GM19397 (cell line): ENCODE data around the gene SYCP2L.
"Not testable (repeated sequence)": the region's sequence is repeated elsewhere in the genome, so short reads cannot be mapped to it uniquely, and the experiment has no call there.

Experiments used
- ATAC-seq: cut with Tn5 transposase; IDR thresholded peaks from one replicate; pipeline ENCODE4 v1.9.1; 2021; ENCODE audit warnings: mild to moderate bottlenecking, moderate library complexity; ENCODE audit not compliant: unreplicated experiment

Gene SYCP2L

GRCh38 chr6:10886691-10887502 lies at the start of gene SYCP2L:
Gene SYCP2L (plus strand): TSS chr6:10887052. CDS start chr6:10887127, 75 bp downstream.
- ATAC-seq = peak; percentile 75

GRCh38 chr6:10837622-10837994 lies 49.2 kb upstream of the SYCP2L start:
- no peak for ATAC-seq

DNA sequence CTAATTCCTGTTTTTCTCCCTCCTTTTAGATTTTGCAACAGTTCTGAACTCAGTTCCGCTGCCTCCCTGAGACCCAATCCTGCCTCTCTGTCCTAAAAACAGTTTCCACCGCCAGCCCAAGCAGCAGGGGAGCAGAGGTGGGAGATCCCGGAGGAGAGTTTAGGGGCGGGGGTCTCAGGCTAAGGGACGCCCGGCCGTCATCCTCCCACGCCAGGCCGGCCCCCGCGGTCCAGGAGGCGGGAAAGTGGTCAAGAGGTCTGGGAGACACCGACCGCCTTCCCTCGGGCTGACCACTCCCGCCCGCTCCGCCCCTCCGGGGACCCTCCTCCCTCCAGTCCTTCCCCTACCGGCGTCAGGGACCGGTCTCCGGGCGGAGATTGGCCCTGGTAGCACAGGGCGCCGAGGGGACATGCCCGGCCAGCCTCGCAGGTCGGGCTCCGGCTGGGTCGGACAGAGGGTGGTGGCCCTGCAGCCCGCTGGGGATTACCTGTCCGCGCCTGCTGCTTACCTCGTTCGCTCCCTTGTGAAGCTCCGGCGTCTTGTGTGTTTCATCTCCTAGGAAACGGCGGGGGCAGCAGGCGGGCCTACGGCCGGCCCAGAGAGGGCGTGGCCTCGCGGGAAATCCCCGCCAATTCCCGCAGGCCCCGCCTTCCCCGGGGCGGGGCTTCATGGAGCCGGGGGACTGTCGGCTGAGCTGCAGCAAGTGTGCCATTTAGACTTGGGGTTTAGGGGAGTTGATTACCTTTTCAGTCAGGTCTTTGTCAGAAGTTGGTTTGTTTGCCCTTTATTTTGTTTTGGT lies 48.7 kb upstream of the SYCP2L start, which contains the start of gene MAK:
TSS of gene MAK (minus strand) at position 545 of the 799 bp plus-strand sequence. CDS start 7,891 bp downstream, outside the sequence.
- peak; percentile 80 for ATAC-seq

GRCh38 chr6:10838794-10839333 lies 48.0 kb upstream of the SYCP2L start:
- peak; percentile 56 for ATAC-seq

DNA sequence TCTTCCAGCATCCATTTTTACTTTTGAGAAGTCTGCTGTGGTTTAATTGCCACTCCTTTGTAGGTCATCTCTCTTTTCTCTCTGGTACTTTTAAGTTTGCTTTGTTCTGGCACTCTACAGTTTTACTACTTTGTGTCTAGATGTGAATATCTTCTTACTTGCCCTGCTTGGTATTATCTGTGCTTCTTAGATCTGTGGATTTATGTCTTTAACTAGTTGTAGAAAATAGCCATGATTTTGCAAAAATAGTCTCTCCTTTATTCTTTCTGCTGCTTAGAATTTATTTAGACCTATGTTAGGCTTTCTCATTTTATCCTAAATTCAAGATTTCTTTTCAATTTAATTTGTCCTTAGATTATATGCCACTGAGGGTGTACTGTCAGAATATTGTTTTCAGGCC lies 43.3 kb upstream of the SYCP2L start:
- no peak for ATAC-seq

DNA sequence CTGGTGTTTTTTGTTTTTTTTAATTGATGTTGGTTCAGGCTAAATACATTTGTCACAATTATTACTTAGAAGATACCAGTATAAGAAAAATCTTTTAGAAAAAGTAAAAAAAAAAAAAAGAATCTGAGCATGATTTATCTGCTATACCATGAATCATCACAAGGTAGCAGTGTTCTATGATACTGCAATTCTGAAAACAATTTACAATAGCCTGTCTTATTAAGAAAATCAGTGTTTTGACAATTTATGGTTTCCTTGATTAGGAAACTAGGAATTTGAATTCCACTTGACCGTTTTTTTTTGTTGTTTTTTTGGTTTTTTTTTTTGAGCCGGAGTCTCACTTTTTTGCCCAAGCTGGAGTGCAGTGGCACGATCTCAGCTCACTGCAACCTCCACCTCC lies 39.2 kb upstream of the SYCP2L start:
- no peak for ATAC-seq

DNA sequence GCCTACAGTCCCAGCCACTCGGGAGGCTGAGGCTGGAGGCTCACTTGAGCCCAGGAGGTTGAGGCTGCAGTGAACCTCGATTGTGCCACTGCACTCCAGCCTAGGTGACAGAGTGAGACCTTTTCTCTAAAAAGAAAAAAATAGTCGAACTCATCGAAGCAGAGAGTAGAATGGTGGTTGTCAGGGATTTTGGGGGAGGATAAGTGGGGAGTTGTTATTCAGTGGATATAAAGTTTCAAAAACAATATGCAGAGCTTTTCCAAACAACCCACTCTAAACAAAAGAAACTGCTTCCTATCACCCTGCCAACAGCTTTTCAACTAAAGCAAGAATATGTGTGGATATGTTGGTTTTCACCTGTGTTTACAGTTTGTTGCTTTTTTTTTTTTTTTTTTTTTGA lies 37.0 kb upstream of the SYCP2L start:
- ATAC-seq = no peak

DNA sequence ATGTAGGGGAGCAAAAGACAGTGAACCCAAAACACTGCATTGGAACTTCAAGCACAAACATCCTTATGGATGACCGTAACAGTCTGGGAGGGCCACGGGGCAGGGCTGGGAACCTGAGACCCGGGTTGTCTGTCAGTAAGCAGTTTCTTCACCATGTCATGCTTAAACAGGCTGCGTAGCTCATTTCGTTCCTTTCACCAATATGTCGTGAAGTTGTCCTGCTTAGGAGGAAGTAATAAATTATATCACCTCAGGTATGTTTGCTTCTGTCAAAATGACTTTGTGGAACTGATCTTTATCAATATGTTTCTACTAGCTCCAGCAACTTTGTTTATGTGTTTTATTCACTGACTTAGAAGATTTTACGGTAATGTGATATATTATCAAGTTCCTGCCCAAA lies 36.1 kb upstream of the SYCP2L start:
- no peak for ATAC-seq

DNA sequence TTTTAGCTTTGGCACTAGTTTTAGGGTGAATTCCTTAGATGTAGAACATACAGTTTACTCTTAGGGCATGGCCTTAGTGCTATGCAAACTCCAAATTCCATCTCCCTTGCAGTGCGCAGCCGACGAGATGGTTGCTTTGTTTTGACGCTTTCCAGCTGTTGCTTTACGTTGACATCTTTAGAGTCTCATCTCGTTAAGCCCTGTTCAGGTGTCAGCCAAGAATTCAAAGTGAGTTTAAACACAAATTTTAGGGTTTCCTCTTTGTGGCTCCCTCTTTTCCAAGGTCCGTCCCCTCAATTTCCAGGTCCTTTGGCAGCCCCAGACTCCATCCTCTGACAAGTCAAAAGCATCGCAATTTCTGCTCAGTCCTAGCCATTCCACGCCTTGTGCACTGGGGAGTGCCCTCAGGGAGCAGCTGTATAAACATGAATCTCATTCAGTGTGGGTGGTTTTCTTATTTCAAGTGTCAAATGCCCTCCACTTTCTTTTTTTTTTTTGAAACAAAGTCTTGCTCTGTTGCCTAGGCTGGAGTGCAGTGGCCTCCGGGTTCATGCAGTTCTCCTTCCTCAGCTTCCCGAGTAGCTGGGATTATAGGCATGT lies 34.4 kb upstream of the SYCP2L start:
- no peak for ATAC-seq

DNA sequence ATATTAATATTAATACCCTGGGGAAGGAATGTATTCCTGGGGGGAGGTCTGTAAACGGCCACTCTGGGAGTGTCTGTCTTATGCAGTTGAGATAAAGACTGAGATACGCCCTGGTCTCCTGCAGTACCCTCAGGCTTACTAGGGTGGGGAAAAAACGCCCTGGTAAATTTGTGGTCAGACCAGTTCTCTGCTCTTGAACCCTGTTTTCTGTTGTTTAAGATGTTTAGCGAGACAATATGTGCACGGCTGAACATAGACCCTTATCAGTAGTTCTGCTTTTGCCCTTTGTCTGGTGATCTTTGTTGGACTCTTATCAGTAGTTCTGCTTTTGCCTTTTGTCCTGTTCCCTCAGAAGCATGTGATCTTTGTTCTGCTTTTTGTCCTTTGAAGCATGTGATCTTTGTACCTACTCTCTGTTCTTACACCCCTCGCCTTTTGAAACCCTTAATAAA lies 33.0 kb upstream of the SYCP2L start:
- ATAC-seq = not testable (repeated sequence)

DNA sequence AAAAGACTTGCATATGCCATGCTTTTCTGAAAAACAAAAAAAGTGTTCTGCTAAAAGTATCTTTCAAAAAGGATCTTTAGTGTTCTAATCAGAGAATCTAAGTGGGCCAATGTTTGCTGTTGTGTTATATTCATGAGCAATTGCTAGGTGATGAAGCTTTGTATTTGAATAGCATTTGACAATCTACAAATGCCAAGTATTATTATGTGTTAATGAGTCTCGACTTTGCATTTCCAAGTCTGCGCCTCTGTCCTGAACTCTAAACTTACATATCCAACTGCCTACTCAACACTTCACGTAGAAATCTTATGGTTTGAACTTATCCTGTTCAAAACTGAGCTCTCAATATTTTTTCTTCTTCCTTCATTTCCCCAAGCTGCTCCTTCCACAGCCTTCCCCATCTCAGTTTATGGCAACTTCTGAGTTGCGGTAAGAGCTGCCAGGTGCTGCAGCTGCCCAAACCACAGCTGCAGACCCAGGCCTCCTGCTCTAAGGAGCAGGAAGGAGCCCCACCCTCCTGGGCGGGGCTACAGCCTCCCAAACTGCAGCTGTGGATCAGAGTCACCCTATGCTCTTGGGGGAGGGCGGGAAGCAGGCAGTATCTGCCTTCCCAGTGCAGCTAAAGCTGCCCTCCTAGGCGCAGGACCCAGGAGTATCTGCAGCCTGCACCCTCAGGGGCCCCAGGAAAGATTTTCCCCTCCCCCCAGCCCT lies 31.8 kb upstream of the SYCP2L start:
- no peak for ATAC-seq

DNA sequence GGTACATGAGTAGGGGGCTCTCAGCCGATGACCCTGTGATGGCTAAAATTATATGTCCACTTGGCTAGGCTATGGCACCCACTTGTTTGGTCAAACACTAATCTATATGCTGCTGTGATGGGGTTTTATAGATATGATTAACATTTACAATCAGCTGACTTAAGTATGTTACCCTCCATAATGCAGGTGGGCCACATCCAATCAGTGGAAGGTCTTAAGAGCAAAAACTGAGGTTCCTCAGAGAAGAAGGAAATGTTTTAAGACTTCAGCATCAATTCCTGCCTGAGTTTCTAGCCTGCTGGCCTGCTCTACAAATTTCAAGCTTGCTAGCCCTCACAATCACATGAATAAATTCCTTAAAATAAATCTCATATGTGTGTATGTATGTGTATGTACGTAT lies 29.6 kb upstream of the SYCP2L start:
- ATAC-seq = no peak

DNA sequence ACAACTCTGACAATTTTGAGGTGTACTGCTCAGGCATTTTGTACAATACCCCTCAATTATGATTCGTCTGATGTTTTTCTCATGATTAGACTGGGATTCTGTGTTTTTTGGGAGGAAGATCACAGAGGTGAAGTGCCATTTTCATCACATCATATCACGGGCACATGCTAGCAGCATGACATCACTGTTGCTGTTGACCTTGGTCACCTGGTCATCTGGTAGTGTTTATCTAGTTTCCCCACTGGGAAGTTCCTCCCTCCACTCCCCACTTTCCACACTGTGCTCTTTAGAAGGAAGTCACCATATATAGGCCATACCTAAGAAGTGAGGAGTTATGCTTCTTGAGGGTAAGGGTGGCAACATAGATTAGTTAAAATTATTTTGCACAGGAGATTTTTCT lies 25.8 kb upstream of the SYCP2L start:
- ATAC-seq = no peak

GRCh38 chr6:10862361-10862760 lies 24.5 kb upstream of the SYCP2L start:
- ATAC-seq = no peak

GRCh38 chr6:10863031-10863430 lies 23.8 kb upstream of the SYCP2L start:
- ATAC-seq = not testable (repeated sequence)

GRCh38 chr6:10866709-10867108 lies 20.1 kb upstream of the SYCP2L start:
- not testable (repeated sequence) for ATAC-seq

DNA sequence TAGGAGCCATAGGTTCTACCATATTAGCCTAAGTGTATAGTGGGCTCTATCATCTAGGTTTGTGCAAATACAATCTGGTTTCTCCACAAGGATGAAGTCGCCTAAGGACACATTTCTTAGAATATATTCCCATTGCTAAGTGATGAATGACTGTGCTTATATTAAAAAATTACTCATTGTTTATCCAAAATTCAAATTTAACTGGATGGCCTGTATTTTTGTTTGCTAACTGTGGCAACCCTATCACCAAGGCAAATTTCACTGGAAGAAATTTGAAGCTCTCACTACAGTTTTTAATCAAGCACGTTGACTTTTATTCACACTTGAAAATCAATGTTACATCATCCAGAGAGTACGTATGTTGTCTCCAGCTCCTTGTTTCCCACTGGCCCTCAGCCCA lies 18.9 kb upstream of the SYCP2L start:
- no peak for ATAC-seq

GRCh38 chr6:10873374-10873773 lies 13.5 kb upstream of the SYCP2L start:
- ATAC-seq = no peak

DNA sequence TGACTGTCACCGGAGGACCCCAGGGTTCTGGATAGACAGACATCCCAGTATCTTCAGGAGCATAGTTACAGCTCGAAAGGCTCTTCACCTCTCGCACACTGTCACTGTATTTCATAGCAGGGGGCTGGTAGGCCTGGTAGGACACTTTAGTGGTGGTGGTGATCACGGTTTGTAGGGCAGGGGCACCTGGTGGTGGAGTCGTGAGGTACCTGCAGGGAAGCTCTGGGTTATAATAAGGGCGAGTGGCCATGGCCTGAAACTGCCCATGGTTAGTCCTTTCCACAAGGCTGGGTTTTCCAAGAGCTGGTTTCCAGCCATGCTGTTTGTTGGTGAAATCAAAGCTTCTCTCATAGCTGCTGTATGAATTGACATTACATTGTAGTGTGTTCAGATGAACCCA lies 12.6 kb upstream of the SYCP2L start:
- no peak for ATAC-seq

DNA sequence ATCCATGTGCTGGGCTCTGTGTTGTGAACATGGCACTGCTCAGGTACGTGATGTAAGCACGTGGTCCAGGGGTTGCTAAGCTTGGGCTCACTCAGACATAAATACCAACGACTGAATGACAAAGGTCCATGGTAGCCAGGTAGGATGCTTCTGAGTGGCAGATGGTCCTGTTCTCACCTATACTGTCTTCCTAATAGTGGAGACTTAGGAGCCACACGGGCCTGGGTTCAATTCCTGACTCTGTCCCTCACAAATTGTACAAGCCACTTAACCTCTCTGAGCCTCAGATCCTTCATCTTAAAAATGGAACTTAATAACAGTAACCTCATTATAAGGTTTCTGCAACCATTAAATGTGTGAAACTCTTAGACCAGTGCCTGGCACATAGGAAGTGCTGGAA lies 11.8 kb upstream of the SYCP2L start:
- ATAC-seq = no peak

DNA sequence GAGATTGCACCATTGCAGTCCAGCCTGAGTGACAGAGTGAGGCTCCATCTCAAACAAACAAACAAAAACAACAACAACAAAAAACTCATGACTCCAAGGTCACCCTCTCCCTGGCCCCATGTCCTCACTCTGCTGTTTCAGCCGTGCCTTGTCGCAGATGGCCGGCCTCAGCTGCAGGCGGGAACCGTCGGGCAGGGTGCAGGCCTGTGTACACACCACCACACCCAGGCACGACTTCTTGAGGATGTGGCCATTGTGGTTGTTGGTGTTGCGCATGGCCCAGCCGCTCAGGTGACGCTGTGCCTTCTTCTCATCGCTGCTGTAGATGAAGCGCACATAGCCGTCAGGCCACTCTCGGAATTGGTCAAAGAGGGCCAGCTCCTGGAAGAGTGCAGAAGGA lies 9.8 kb upstream of the SYCP2L start:
- no peak for ATAC-seq
